HG03064 (cell line): ENCODE data around the gene PEBP1.
"Not testable (repeated sequence)": the region's sequence is repeated elsewhere in the genome, so short reads cannot be mapped to it uniquely, and the experiment has no call there.

Experiments
- ATAC-seq: cut with Tn5 transposase; IDR thresholded peaks from one replicate; pipeline ENCODE4 v1.9.1; 2021; ENCODE audit warnings: low read depth; ENCODE audit not compliant: unreplicated experiment

PEBP1 gene

DNA sequence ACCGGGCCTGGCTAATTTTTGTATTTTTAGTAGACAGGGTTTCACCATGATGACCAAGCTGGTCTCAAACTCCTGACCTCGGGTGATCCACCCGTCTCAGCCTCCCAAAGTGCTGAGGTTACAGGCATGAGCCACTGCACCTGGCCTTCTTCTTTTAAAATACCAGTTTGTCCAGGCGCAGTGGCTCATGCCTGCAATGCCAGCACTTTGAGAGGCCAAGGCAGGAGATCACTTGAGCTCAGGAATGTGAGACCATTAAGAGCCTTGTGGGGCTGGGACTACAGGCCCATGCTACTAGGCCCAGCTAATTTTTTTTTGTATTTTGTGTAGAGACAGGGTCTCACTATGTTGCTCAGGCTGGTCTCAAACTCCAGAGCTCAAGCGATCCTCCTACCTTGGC lies 8.1 kb upstream of the PEBP1 start:
- ATAC-seq: no peak

- ATAC-seq: not testable (repeated sequence)
These were observed 6.5 kb upstream of the PEBP1 start for GRCh38 chr12:118129436-118129835.

GRCh38 chr12:118136559-118137003 lies 657 bp downstream of the PEBP1 start:
- ATAC-seq: peak; percentile 21

DNA sequence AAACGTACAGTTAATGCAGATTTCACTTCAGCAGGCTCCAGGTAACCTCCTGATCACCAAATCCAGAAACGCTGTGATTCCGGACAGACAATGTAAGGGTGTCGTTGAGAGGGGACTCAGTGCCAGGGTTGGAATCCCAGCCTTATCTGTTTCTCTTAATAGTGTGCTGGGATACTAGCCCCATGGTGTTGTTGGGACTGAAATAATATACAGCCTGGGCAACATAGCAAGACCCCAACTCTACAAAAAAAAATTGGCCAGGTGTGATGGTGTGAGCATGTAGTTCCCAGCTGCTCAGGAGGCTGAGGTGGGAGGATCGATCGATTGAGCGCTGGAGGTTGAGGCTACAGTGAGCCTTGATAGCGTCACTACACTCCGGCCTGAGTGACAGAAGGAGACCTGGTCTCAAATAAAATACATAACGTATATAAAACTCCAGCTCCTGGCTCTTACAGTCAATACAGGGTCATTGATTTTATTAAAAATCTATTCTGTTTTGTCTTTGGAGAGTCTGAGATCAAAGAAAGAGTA lies 1.3 kb downstream of the PEBP1 start:
- ATAC-seq: no peak

DNA sequence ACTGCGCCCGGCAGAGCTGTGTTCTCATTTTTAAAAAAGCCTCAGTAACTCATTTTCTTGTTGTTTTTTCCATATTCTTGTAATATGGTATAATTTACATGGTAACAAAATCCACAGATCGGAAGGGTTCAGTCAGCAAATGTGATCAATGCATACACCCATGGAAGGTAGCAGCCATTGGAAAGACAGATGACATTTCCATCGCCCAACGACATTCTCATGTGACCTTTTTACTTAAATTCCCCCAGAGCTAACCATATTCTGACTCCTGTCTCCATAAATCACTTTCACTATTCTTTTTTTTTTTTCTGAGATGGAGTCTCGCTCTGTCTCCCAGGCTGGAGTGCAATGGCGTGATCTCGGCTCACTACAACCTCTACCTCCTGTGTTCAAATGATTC lies 4.9 kb downstream of the PEBP1 start:
- ATAC-seq: no peak

GRCh38 chr12:118144499-118144898 lies 8.6 kb downstream of the PEBP1 start:
- no peak for ATAC-seq

- peak; percentile 59 for ATAC-seq
These were observed 9.3 kb downstream of the PEBP1 start for GRCh38 chr12:118145113-118145797.

DNA sequence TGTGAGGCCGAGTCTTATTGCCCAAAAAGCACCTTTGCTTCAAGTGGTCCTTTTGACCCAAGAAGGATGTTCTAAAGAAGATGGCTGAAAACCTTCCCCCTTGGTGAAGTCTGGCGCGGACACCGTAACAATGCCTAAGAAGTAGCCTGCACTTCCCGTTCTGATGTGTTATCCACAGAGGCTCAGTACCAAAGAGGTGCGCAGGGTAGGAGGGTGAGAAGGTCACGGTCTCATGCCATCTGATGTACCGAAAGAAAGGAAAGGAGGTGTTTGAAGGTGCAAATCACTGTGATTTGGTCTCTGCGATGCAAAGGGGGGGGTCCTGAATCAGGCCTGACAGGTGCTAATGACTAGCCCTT lies 9.9 kb downstream of the PEBP1 start:
- no peak for ATAC-seq

DNA sequence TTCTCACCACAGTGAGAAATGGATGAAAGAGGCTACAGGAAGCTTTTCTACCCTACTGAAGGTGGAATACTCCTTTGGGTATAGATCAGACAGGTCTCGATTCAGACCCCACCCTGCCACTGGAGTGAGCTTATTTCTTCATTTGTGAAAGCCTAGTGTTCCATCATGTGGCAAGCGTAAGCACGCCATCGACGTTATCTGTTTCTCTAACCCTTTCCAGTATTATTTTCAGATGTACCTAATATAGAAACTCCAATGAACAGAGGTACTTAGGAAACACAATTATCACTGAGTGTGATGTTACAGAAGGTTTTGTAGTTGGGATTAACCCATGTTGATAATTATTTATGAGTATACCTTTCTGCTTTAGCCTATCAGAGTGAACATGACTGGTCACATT lies 12.4 kb downstream of the PEBP1 start:
- ATAC-seq: no peak

GRCh38 chr12:118150625-118151024 lies 14.7 kb downstream of the PEBP1 start:
- ATAC-seq: no peak

DNA sequence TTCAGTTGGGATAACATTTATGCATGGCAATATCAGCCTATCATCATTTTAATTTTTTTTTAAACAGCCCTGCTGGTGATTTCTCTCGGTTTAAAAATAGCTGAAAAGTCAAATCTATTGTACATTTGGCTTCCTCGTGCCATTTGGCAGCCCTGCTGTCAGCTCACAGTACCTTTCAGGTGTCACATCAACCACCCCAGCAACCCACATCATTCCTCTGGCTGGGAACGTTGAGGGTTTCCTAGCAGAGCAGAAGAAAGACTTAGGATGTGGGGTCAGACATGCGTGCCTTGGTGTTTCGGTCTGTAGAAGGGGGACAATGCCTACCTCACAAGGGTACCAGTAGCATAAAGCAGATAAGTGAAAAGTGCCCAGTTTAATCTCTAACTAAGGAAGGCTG lies 15.8 kb downstream of the PEBP1 start:
- ATAC-seq: no peak

DNA sequence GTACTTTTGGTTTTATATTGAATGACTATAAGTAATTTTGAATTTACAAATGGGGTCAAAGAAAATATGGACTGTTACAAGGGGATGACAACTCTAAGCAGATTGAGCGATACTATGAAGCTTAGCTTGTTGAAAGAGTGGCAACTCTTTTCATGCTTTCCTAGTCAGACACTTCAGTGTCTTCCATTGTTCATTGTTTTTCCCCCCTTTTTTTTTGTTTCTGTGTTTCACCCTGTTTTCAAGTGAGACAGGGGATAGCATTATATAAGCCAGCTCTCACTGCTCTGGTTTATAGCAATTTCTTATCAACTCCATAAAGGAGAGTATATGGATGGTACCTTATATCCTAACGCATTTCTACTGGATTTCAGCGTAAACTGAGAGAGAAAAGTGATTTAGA lies 24.6 kb downstream of the PEBP1 start:
- no peak for ATAC-seq

GRCh38 chr12:118164798-118165486 lies 29.0 kb downstream of the PEBP1 start:
- ATAC-seq: no peak

GRCh38 chr12:118166946-118167345 lies 31.0 kb downstream of the PEBP1 start:
- peak; percentile 98 for ATAC-seq

- ATAC-seq: no peak
These were observed 40.0 kb downstream of the PEBP1 start for GRCh38 chr12:118175823-118176447.

DNA sequence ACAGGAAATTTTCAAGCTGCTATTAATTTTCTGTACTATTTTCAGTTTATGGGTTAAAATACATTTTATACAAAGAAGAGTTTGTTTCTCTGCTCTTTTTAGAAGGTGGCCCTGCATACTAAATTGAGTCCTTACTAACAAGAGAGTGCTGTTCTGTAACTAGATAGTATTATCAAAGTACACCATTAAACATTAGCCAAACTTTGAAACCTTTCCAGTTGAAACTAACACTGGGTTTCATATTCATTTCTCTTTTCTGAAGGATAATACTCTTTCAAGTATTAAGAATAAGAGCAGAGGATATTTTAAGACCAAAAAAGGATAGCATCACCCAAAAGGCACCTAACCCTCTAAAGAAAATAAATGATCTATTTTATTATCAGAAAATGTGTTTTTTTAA lies 47.2 kb downstream of the PEBP1 start:
- peak; percentile 69 for ATAC-seq

GRCh38 chr12:118183711-118184110 lies 47.8 kb downstream of the PEBP1 start:
- ATAC-seq: no peak

- no peak for ATAC-seq
These were observed 49.9 kb downstream of the PEBP1 start for GRCh38 chr12:118185602-118186397.

GRCh38 chr12:118187751-118188435 lies 52.0 kb downstream of the PEBP1 start:
- ATAC-seq: no peak

- no peak for ATAC-seq
These were observed 52.9 kb downstream of the PEBP1 start for GRCh38 chr12:118188690-118189371.
